K562 (cell line): ENCODE data around the gene ITPRIPL1. TPM values are rescaled to one million over a fixed set of nuclear protein-coding genes. Genes with fewer than 3 reads are reported as not detected.
A peak's percentile ranks its signal among the peaks of the same experiment; 100 is the strongest.

Experiments
- ATAC-seq: fragments of 200-7000 bp; cut with Tn5 transposase; 3 replicates; pipeline ENCODE4 v1.9.1; 2020; ENCODE audit warnings: moderate library complexity
- BruUV-seq: library from RNA; stranded (reverse); fragments of 400-500 nt; replicated peaks from 2 replicates; lab custom pipeline; 2021; lab: Mats Ljungman, UMichigan
- CTCF ChIA-PET: fragments of 300-600 bp; formaldehyde crosslinking; extraction: SDS; loops from one replicate; lab custom pipeline; 2021; ENCODE audit warnings: low intra/inter-chr PET ratio; lab: Yijun Ruan, JAX
- POLR2A ChIA-PET: fragments of 300-600, 350-650 bp; sonication (Branson Sonifier 250); formaldehyde crosslinking; extraction: SDS; loops from one replicate; lab custom pipeline; 2021; ENCODE audit warnings: antibody characterized with exemption, inconsistent platforms; lab: Yijun Ruan, JAX
- DNase-seq, 4 experiments: peaks; one replicate each; pipeline versions ENCODE4 v3.0.0 to v3.0.0-alpha.2; 2011 to 2018; ENCODE audit warnings: low spot score in 3 of 4, mixed read lengths in 3 of 4; ENCODE audit errors: extremely low read depth in 1 of 4
- FAIRE-seq: peaks from 2 replicates; lab custom pipeline; 2011; peaks lifted over from hg19 to GRCh38; lab: Jason Lieb, UNC
- H2AFZ ChIP-seq: 2 replicates; pipeline ENCODE4 v1.6.0; 2011; ENCODE audit warnings: low read depth, low read length, control low read depth, inconsistent platforms
- H3K27ac ChIP-seq: fragments of 200-600 bp; 3 replicates; pipeline ENCODE4 v1.8.0; 2011; ENCODE audit warnings: low read depth, mild to moderate bottlenecking, control low read depth, inconsistent platforms, low read length, moderate library complexity, mixed read lengths; ENCODE audit errors: extremely low read depth
- H3K27me3 ChIP-seq, 2 experiments: fragments of 300-600 bp in 1 of 2; 2 replicates in 1 of 2; 3 replicates in 1 of 2; pipeline versions ENCODE4 v1.6.0 to v1.8.0; 2011; ENCODE audit warnings: inconsistent platforms in 2 of 2, low read length in 2 of 2, mild to moderate bottlenecking in 1 of 2, mixed read lengths in 1 of 2, moderate library complexity in 1 of 2; ENCODE audit not compliant: control insufficient read depth in 2 of 2, insufficient read depth in 2 of 2
- H3K36me3 ChIP-seq: fragments of 300-600 bp; 3 replicates; pipeline ENCODE4 v1.8.0; 2011; ENCODE audit warnings: mild to moderate bottlenecking, low read length, inconsistent platforms; ENCODE audit not compliant: control insufficient read depth, insufficient read depth
- H3K4me1 ChIP-seq, 2 experiments: fragments of 200-600 bp in 1 of 2; replicated peaks in 1 of 2; 2 replicates in 1 of 2; 3 replicates in 1 of 2; pipeline versions ENCODE4 v1.5.1 to v1.8.0; 2011; ENCODE audit warnings: inconsistent platforms in 2 of 2, low read length in 2 of 2, mild to moderate bottlenecking in 1 of 2, mixed read lengths in 1 of 2, moderate library complexity in 1 of 2; ENCODE audit not compliant: control insufficient read depth in 2 of 2, insufficient read depth in 2 of 2
- H3K4me2 ChIP-seq: 2 replicates; pipeline ENCODE4 v1.6.1; 2011; ENCODE audit warnings: low read length, control low read depth, inconsistent platforms, mixed read lengths; ENCODE audit not compliant: insufficient read depth
- H3K4me3 ChIP-seq: fragments of 200-600 bp; sonication (generic), shearing (Covaris generic); 2 replicates; pipeline ENCODE4 v1.5.1; 2016; ENCODE audit warnings: control low read depth, inconsistent platforms
- H3K79me2 ChIP-seq: fragments of 200-600 bp; 3 replicates; pipeline ENCODE4 v1.8.0; 2011; ENCODE audit warnings: low read length, inconsistent platforms; ENCODE audit not compliant: control insufficient read depth, insufficient read depth
- H3K9ac ChIP-seq, 2 experiments: 2 replicates each; pipeline versions ENCODE4 v1.6.0 to v1.6.1; 2011; ENCODE audit warnings: low read depth in 2 of 2, low read length in 2 of 2, control low read depth in 1 of 2, inconsistent platforms in 1 of 2, mild to moderate bottlenecking in 1 of 2, mixed read lengths in 1 of 2; ENCODE audit not compliant: insufficient read depth in 1 of 2
- H3K9me1 ChIP-seq: one replicate; pipeline ENCODE4 v1.6.0; 2011; ENCODE audit warnings: inconsistent platforms, mild to moderate bottlenecking, low read length, moderate library complexity; ENCODE audit not compliant: control insufficient read depth, insufficient read depth
- H3K9me3 ChIP-seq: replicated peaks from 2 replicates; pipeline ENCODE4 v1.5.1; 2011; ENCODE audit warnings: low read depth, low read length, inconsistent platforms; ENCODE audit not compliant: control insufficient read depth, insufficient read depth
- H4K20me1 ChIP-seq: replicated peaks from 2 replicates; pipeline ENCODE4 v1.6.1; 2011; ENCODE audit warnings: low read length, inconsistent platforms, mixed read lengths; ENCODE audit not compliant: control insufficient read depth, insufficient read depth
- C11orf30 ChIP-seq: fragments of 450-650 bp; IDR thresholded peaks from 2 replicates; pipeline ENCODE4 v1.6.1; 2016; ENCODE audit warnings: low read depth, mild to moderate bottlenecking
- CBFA2T2 ChIP-seq: fragments of 450-650 bp; conservative IDR thresholded peaks from 2 replicates; pipeline ENCODE4 v1.6.1; 2017; ENCODE audit warnings: mild to moderate bottlenecking
- CHD2 ChIP-seq: IDR thresholded peaks from 2 replicates; pipeline ENCODE4 v1.6.1; 2011; ENCODE audit warnings: low read depth, low read length
- CXXC5 ChIP-seq: fragments of 250-450 bp; sonication (Bioruptor Pico); IDR thresholded peaks from 2 replicates; pipeline ENCODE4 v1.8.0; 2022; ENCODE audit warnings: inconsistent platforms, mild to moderate bottlenecking, moderate library complexity
- EWSR1 ChIP-seq: fragments of 450-650 bp; IDR thresholded peaks from 2 replicates; pipeline ENCODE4 v1.6.1; 2018; ENCODE audit warnings: borderline replicate concordance, mild to moderate bottlenecking, low read depth, moderate library complexity; ENCODE audit not compliant: partially characterized antibody
- GTF2F1 ChIP-seq: IDR thresholded peaks from 2 replicates; pipeline ENCODE4 v1.6.1; 2011; ENCODE audit warnings: low read depth, low read length, improper control_type of control experiment
- KDM2B ChIP-seq: fragments of 250-450 bp; sonication (Bioruptor Pico); IDR thresholded peaks from 2 replicates; pipeline ENCODE4 v1.8.0; 2021; ENCODE audit warnings: mild to moderate bottlenecking, moderate library complexity
- MNT ChIP-seq, 2 experiments: fragments of 450-650 bp; conservative IDR thresholded peaks; 2 replicates each; pipeline ENCODE4 v1.6.1; 2017; ENCODE audit warnings: mild to moderate bottlenecking in 2 of 2, moderate library complexity in 2 of 2
- NEUROD1 ChIP-seq: fragments of 150-350 bp; IDR thresholded peaks from 2 replicates; pipeline ENCODE4 v1.6.1; 2014; ENCODE audit warnings: borderline replicate concordance, low read length, low read depth; ENCODE audit not compliant: partially characterized antibody
- NR2C1 ChIP-seq, 2 experiments: fragments of 450-650 bp; IDR thresholded peaks; 2 replicates each; pipeline ENCODE4 v1.6.1; 2017; ENCODE audit warnings: mild to moderate bottlenecking in 2 of 2, antibody characterized with exemption in 1 of 2, inconsistent platforms in 1 of 2, missing compliant biosample characterization in 1 of 2, missing genetic modification characterization in 1 of 2
- POLR3G ChIP-seq: IDR thresholded peaks from 2 replicates; pipeline ENCODE4 v1.6.1; 2011; ENCODE audit not compliant: insufficient read length, insufficient replicate concordance; ENCODE audit errors: extremely low read depth
- PRPF4 ChIP-seq: fragments of 200-400 bp; formaldehyde crosslinking; IDR thresholded peaks from one replicate; pipeline ENCODE4 v1.6.1; 2017; ENCODE audit warnings: low read length, low read depth, mild to moderate bottlenecking; ENCODE audit not compliant: insufficient read depth, poor library complexity, severe bottlenecking
- RCOR1 ChIP-seq, 2 experiments: IDR thresholded peaks; 2 replicates each; pipeline ENCODE4 v1.6.1; 2012; ENCODE audit warnings: low read depth in 2 of 2, low read length in 2 of 2, borderline replicate concordance in 1 of 2, improper control_type of control experiment in 1 of 2
- SMARCE1 ChIP-seq: fragments of 450-650 bp; IDR thresholded peaks from 2 replicates; pipeline ENCODE4 v1.7.1; 2016; ENCODE audit warnings: mild to moderate bottlenecking
- SREBF1 ChIP-seq: fragments of 150-350 bp; IDR thresholded peaks from 2 replicates; pipeline ENCODE4 v1.6.1; 2014; ENCODE audit warnings: antibody characterized with exemption, low read depth, low read length, borderline replicate concordance
- XRCC5 ChIP-seq: fragments of 200-400 bp; formaldehyde crosslinking; IDR thresholded peaks from 2 replicates; pipeline ENCODE4 v1.6.1; 2017; ENCODE audit warnings: low read depth, mild to moderate bottlenecking, low read length
- ZNF239 ChIP-seq: fragments of 250-450 bp; sonication (Bioruptor Pico); IDR thresholded peaks from 2 replicates; pipeline ENCODE4 v1.4.0; 2020; ENCODE audit warnings: mild to moderate bottlenecking
- ZNF384 ChIP-seq: IDR thresholded peaks from 2 replicates; pipeline ENCODE4 v1.6.1; 2012; ENCODE audit warnings: low read depth, low read length, improper control_type of control experiment
- ZNF561 ChIP-seq: fragments of 450-650 bp; formaldehyde crosslinking; conservative IDR thresholded peaks from 2 replicates; pipeline ENCODE4 v1.4.0; 2020; ENCODE audit warnings: mild to moderate bottlenecking, moderate library complexity
- WGBS: fragments of 100-300 bp; shearing (Covaris generic); methylation state at CpG from one replicate; pipeline ENCODE4 v1.1.6; 2016; ENCODE audit warnings: low coverage, mixed read lengths; ENCODE audit not compliant: insufficient coverage; ENCODE audit errors: missing lambda C conversion rate; 5-methylcytosine and 5-hydroxymethylcytosine counted together
- in situ Hi-C: fragments of 300-500 bp; cut with MboI; formaldehyde crosslinking; loops from 4 replicates; pipeline ENCODE4 v1.15.0; 2018; ENCODE audit warnings: inconsistent platforms, mixed read lengths
- intact Hi-C: fragments of 100-400 bp; cut with micrococcal nuclease; formaldehyde crosslinking; loops from 2 replicates; pipeline ENCODE4 v1.14.2; 2022
- polyA plus RNA-seq, 8 experiments: library from polyadenylated mRNA; depleted of rRNA in 4 of 8; stranded (reverse) in 5 of 8; unstranded in 3 of 8; fragments of >200 nt; fragmentation: Nextera tagmentation in 2 of 8; fragmentation: Illumina TruSeq in 1 of 8; extraction: Ambion mirVana in 2 of 8; extraction: Trizol in 1 of 8; gene quantifications; 2 replicates each; pipeline versions ENCODE4 v1.2.1 to v1.2.3, GENCODE V29; 2011 to 2014; ENCODE audit warnings: inconsistent platforms in 1 of 8, missing spikeins in 1 of 8
- total RNA-seq, 7 experiments: library from RNA; depleted of rRNA in 6 of 7; stranded (reverse); fragments of >200 nt in 6 of 7; fragmentation: Illumina TruSeq in 2 of 7; extraction: Trizol in 2 of 7; gene quantifications; 2 replicates each; pipeline versions ENCODE4 v1.2.1 to v1.2.3, GENCODE V29; 2011 to 2021; ENCODE audit warnings: low replicate concordance in 1 of 7

ITPRIPL1 gene
- total and polyA plus RNA-seq, 9 of the 15 experiments (the other 6 are each of a cell fraction or from before 2014, with no cell fraction given), result 0.99 to 9.0 (median 6.4) TPM

DNA sequence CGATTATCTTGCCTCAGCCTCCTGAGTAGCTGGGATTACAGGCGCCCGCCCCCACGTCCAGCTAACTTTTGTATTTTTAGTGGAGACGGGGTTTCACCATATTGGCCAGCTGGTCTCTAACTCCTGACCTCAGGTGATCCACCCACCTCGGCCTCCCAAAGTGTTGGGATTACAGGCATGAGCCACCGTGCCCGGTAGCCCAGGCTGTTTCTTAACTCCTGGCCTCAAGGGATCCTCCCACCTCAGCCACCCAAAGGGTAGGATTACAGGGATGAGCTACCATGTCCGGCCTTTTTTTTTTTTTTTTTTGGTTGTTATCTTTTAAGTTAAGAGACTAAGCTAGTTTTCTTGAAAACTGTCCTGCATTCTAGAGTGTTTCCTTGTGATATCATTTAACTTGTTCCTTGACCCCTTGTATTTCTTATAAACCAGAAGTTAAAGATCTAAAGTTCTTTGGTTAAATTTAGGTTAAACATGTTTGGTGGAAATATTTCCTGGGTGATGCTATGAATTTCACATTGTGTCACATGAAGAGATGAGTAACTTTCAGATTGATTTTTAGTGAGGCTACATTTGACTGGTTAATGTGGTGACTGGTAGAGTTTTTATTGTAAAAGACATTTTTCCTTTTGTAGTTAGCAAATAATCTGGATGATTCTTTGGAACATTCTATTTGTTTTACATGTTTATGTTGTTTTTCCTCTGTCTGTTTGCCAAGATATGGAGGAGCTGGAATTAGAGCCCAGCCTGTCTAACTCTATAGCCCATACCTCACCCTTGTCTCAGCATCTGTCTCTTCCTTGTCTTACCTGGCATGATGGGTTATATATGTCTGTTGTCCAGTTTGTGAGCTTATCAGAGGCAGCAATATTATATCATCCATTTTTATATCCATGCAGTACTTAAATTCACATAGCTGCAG is 15.6 kb downstream of the ITPRIPL1 start:
- no peak for ATAC-seq
- POLR2A ChIA-PET, result interaction anchor here (0.6 to 1.2 kb wide), 5 partner anchors 9 to 63 kb away, joined by 3 to 4 read pairs (median 3); no protein-coding TSS in a partner anchor
- TF ChIP-seq SMARCE1 (peak; percentile 14; the same call in 1 of the 2 replicates), KDM2B (CRISPR knock-in tag) (no peak), POLR3G (no peak), ZNF561 (no peak), CXXC5 (no peak), ZNF239 (CRISPR knock-in tag) (no peak), RCOR1 (IDR thresholded peaks at IDR 0.05; ENCODE audit: borderline replicate concordance in 1 of 2, low read depth in 2 of 2, low read length in 2 of 2) (no peak), MNT (conservative IDR thresholded peaks at IDR 0.05) (no peak), XRCC5 (no peak), CBFA2T2 (peak; percentile 25; the same call in 1 of the 2 replicates), ZNF384 (peak; percentile 61; the same call in 1 of the 2 replicates), SREBF1 (no peak), C11orf30 (no peak), PRPF4 (no peak), NR2C1 (IDR thresholded peaks at IDR 0.05) (no peak), NR2C1 (tag; IDR thresholded peaks at IDR 0.05) (no peak), NEUROD1 (no peak), EWSR1 (no peak), CHD2 (no peak), GTF2F1 (no peak)

More for the DNA sequence above, 15.6 kb downstream of the ITPRIPL1 start:
- no TSS peak for BruUV-seq
- Histone ChIP-seq H3K4me3 (no peak overlapping the region), H3K9ac (0 out of 4 replicates have a peak overlapping the region, but pooled peaks of 1 of the 2 experiments have one; percentile 17), H3K27me3 (no peaks in the 10 kb centered on the region), H3K79me2 (peaks cover 70% of the 10 kb centered on the region), H2AFZ (no peak overlapping the region), H3K4me2 (no peak overlapping the region), H3K4me1 (peaks cover 13 to 34% of the 10 kb centered on the region in 2 experiments), H3K36me3 (peaks cover 66% of the 10 kb centered on the region), H3K9me3 (no peaks in the 10 kb centered on the region), H4K20me1 (peaks cover 5% of the 10 kb centered on the region), H3K27ac (no peak overlapping the region), H3K9me1 (no peaks in the 10 kb centered on the region)
- DNase-seq (peak in 1 of 4 experiments; percentile 44), FAIRE-seq (no peak)
- intact Hi-C loops (no loop called here), in situ Hi-C loops (no loop called here)
- 34% methylated on average over 9 of the region's 9 CpGs for WGBS
- CTCF ChIA-PET, result no interaction called here
